C4-2B (cell line): ENCODE results near the gene CAMTA1.

Experiments
- H3K27ac ChIP-seq: fragments of 450-650 bp; 2 replicates; pipeline ENCODE4 v1.5.1; 2017
- ZFX ChIP-seq: fragments of 450-650 bp; IDR thresholded peaks from 2 replicates; pipeline ENCODE4 v1.6.1; 2017
- TF ChIP-seq, protein P1 (sequence below): fragments of 450-650 bp; conservative IDR thresholded peaks from 2 replicates; pipeline ENCODE4 v1.5.1; 2017; ENCODE audit warnings: mild to moderate bottlenecking

CAMTA1 gene

DNA sequence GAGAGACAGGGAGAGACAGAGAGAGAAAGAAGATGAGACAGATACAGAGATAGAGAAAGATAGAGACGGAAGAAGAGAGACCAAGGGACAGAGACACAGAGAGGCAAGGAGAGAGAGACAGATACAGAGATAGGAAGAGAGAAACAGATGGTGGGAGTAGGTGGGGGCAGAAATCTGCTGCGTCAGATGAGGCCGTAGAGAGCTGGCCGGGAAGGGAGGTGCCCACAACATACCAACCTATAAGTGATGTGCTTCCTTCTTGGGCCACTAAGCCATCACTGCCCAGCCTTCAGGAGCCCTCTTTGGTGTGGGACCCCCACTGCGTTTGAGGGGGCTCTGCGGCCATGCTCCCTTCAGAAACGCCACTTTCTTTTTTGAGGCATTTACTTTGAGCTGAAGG is 678.3 kb downstream of the CAMTA1 start:
- no peak overlapping the region for H3K27ac ChIP-seq
- no peak for TF ChIP-seq ZFX
- TF ChIP-seq, protein P1, sequence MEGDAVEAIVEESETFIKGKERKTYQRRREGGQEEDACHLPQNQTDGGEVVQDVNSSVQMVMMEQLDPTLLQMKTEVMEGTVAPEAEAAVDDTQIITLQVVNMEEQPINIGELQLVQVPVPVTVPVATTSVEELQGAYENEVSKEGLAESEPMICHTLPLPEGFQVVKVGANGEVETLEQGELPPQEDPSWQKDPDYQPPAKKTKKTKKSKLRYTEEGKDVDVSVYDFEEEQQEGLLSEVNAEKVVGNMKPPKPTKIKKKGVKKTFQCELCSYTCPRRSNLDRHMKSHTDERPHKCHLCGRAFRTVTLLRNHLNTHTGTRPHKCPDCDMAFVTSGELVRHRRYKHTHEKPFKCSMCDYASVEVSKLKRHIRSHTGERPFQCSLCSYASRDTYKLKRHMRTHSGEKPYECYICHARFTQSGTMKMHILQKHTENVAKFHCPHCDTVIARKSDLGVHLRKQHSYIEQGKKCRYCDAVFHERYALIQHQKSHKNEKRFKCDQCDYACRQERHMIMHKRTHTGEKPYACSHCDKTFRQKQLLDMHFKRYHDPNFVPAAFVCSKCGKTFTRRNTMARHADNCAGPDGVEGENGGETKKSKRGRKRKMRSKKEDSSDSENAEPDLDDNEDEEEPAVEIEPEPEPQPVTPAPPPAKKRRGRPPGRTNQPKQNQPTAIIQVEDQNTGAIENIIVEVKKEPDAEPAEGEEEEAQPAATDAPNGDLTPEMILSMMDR, result no peak

DNA sequence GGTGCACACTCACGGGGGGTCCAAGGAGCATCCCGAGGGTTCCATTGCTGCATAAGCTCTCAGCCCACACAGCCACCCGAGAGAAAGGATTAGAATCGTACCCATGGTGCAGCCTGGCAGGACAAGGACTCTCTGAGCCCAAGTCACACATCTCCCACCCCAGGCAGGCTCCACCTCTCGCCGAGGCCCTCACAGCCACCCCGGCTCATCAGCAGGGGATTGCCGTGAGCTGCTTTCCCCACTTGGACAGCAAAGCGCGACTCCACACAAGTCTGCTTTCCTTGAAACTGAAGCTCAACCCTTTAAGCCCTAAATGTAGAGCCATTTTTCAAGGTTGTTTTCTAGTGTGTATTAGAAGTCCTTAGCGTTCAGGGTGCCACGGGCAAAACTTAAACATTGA is 679.5 kb downstream of the CAMTA1 start:
- no peak overlapping the region for H3K27ac ChIP-seq
- TF ChIP-seq, protein P1, result no peak
- no peak for TF ChIP-seq ZFX

DNA sequence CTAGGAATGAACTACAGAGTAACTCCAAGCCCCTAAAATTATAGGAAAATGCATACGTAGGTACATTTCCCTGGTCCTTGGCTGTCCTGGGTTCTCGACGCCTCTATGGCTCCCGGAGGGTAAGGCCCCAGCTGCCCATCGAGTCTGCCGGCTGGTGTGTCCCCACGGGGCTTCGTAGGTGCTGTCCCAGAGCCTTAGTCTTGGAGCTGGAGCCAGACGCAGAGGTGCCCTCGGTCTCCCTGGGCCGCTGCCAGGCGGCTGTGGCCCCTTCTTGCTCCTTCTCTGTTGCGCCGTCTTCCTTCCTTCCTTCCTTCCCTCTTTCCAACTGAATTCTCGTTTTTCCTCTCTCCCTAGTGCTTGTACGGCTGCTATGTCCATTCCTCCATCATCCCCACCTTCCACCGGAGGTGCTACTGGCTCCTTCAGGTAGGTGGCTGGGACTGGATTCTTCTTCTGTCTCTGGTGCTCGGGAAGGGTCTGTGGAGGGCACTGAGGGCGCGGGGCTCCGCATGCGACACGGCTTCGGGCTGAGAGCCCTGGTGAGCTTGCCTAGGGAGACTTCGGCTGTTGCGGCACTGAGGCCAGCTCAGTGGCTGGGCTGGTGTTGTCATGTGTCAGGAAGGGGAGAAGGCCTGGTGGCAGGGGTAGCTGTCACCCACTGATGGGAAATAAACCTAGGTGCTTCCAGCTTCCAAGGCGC is 682.4 kb downstream of the CAMTA1 start:
- H3K27ac ChIP-seq, result no peak overlapping the region
- no peak for TF ChIP-seq ZFX
- TF ChIP-seq, protein P1, result no peak

DNA sequence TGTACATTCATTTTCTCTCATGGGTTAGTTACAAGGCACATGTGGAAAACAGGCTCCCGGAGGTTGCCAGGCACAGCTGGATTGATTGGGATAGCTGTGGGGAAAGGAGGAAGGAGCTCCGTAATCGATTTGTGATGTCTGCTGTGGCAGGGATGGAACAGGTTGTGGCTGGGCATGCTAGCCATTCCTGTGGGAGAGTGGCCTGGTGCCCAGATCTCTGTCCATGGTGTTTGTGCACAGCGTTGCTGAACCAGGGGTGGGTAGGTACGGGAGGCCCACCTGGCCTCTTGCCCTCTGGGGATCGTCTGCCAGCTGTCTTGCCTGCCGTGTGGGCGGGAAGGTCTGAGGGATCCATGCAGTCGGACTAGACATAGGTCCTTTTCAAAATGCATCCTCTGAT is 683.0 kb downstream of the CAMTA1 start:
- no peak overlapping the region for H3K27ac ChIP-seq
- TF ChIP-seq, protein P1, result no peak
- no peak for TF ChIP-seq ZFX

DNA sequence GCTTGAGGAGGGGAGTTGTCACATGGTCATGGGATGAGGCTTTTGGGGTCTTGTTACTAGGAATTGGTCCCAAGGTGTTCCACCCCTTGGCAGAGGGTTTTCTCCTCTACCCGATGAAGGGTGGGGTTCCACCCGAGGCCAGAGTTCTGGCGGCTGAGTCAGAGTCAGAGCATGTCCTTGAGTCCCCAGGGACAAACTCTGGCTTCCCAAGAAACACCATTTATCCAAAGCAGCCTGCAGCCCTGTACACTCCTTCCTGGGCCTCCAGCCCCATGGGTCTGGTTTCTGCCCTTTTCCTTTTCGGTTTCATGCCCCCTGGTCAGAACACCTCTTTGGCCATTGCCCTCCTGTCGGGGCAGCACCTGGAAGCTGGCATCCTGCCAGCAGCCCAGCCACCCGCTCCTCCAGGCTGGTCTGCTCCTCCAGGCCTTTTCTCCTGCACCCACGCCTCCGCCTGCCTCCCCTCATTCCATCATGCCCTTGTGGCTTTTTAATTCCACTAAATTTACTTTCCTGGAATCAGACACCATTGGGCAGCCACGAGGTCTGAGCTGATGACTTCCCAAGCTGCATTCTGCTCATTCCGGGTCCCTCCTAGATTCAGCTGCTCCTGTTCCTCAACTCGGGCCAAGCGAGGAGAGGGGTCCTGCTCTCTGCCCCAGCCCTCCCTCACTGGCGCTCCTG is 684.1 kb downstream of the CAMTA1 start:
- no peak overlapping the region for H3K27ac ChIP-seq
- TF ChIP-seq, protein P1, result no peak
- TF ChIP-seq ZFX, result no peak

DNA sequence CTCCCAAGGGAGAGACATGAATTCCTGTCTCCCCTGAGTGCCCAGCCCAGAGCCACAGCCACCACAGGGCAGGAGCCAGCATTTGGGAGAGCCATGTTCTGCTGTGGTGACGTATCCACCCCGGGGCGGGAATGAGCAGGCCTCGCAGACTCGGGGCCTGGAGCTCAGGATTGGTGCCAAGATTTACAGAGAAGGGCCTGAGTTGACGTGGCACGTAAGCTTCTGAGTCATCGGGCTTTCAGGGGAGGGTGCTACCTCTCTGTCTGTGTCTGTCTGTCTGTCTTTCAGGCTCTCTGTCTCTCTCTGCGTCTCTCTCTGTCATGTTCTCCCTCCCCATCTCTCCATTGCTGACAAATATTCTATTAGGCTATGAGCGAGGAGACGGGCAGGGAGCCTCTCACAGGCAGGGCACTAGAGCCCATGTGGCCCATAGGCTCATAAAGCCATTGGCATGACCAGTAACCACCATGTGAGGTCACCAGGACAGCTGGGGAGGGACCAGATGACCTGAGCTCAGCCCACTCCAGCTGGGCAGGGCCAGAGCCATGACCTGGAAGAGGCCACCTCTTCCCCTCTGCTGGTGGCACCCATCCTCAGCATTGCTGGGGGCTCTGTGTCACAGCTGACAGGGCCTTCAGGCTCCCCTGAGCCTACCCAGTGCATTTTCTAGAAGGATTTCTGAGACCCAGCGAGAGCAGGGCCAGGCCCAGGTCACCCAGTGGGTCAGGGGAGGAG is 685.8 kb downstream of the CAMTA1 start:
- no peak overlapping the region for H3K27ac ChIP-seq
- TF ChIP-seq, protein P1, result no peak
- TF ChIP-seq ZFX, result no peak

DNA sequence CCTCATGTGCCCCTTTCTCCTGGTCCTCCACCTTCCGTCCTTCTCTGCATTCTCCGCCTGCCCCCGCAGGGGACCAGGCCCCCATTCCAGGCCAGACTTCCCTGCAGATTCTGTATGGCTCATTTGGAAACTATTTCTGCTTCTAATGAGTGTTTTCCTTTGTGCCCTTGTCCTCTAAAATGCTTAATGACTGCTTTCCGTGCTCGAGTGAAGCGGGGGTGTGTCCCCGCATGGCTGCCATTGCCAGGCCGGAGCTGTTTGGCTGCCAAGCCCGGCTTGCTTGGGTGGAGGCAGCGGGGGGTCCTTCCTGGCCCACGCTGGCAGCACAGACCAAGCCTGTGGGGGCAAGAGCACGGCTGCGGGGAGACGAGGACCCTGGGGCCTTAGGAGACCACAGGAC is 686.6 kb downstream of the CAMTA1 start:
- no peak for TF ChIP-seq ZFX
- TF ChIP-seq, protein P1, result no peak
- no peak overlapping the region for H3K27ac ChIP-seq
